ENCODE data around the gene CASP7.

Gene CASP7

DNA sequence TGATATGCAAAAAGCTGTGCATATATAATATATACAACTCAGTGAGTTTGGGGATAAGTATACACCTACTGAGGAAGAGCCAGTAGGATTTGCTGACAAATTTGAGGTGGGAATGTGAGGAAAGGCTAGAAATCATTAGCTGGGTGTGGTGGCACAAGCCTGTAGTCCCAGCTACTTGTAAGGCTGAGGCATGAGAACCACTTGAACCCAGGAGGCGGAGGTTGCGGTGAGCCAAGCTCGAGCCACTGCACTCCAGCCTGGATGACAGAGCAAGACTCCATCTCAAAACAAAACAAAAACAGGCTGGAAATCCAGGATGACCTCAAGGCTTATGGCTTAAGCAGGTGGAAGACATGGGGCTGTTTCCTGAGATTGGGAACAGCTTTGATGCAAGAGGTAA is 61.1 kb downstream of the CASP7 start:
- H3K27me3 ChIP-seq (ENCODE audit: low read length): no peaks in the 10 kb centered on the region
- no peaks in the 10 kb centered on the region for H3K36me3 ChIP-seq (ENCODE audit: low read length)
- H3K9me2 ChIP-seq (replicated peaks; ENCODE audit: insufficient read depth, low read length): no peaks in the 10 kb centered on the region
- no peak overlapping the region for H2AFZ ChIP-seq (ENCODE audit: low read depth, low read length, severe bottlenecking)
- no peaks in the 10 kb centered on the region for H3K79me2 ChIP-seq (ENCODE audit: insufficient read depth, low read length)
- no peaks in the 10 kb centered on the region for H4K20me1 ChIP-seq (ENCODE audit: low read depth, low read length)
- no peak overlapping the region for H3K27ac ChIP-seq (ENCODE audit: low read depth, low read length)
- H3K4me3 ChIP-seq (ENCODE audit: insufficient read depth, low read length, poor library complexity, severe bottlenecking): no peak overlapping the region
- no peaks in the 10 kb centered on the region for H3F3A ChIP-seq (ENCODE audit: insufficient read depth)
- no peak overlapping the region for H3K4me2 ChIP-seq (ENCODE audit: low read depth, low read length, poor library complexity, severe bottlenecking)
- H3K9ac ChIP-seq (ENCODE audit: low read length): no peak overlapping the region
- no peaks in the 10 kb centered on the region for H3K9me3 ChIP-seq (ENCODE audit: insufficient read depth, low read length)
- TF ChIP-seq, protein P1, sequence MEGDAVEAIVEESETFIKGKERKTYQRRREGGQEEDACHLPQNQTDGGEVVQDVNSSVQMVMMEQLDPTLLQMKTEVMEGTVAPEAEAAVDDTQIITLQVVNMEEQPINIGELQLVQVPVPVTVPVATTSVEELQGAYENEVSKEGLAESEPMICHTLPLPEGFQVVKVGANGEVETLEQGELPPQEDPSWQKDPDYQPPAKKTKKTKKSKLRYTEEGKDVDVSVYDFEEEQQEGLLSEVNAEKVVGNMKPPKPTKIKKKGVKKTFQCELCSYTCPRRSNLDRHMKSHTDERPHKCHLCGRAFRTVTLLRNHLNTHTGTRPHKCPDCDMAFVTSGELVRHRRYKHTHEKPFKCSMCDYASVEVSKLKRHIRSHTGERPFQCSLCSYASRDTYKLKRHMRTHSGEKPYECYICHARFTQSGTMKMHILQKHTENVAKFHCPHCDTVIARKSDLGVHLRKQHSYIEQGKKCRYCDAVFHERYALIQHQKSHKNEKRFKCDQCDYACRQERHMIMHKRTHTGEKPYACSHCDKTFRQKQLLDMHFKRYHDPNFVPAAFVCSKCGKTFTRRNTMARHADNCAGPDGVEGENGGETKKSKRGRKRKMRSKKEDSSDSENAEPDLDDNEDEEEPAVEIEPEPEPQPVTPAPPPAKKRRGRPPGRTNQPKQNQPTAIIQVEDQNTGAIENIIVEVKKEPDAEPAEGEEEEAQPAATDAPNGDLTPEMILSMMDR (IDR thresholded peaks at IDR 0.05; ENCODE audit: insufficient read depth, low read length, poor library complexity, severe bottlenecking): no peak
- no peak for TF ChIP-seq EZH2phosphoT487 (conservative IDR thresholded peaks at IDR 0.05; ENCODE audit: low read length)

DNA sequence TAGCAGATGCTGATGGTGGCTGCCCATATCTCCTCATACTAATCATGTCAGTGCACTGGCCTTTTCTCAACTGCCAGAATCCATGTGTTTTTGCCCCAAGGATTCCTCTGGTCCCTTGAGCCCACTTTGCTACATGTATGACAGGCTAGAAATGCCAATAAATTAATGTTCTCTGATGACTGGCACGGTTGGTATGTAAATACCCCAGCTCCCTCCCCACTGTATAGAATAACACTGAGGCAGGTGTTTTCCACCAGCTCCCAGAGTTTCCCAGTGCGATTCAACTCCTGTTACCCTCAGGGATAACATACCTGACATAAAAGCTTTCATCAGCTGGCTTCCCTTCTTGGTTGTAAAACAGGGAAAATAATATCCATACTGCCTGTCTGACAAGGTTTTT is 62.8 kb downstream of the CASP7 start:
- H3K36me3 ChIP-seq (ENCODE audit: low read length): no peaks in the 10 kb centered on the region
- no peaks in the 10 kb centered on the region for H3F3A ChIP-seq (ENCODE audit: insufficient read depth)
- no peaks in the 10 kb centered on the region for H3K27me3 ChIP-seq (ENCODE audit: low read length)
- no peaks in the 10 kb centered on the region for H4K20me1 ChIP-seq (ENCODE audit: low read depth, low read length)
- no peak for TF ChIP-seq EZH2phosphoT487 (conservative IDR thresholded peaks at IDR 0.05; ENCODE audit: low read length)
- TF ChIP-seq, protein P1 (IDR thresholded peaks at IDR 0.05; ENCODE audit: insufficient read depth, low read length, poor library complexity, severe bottlenecking): no peak
- H3K9me2 ChIP-seq (replicated peaks; ENCODE audit: insufficient read depth, low read length): no peaks in the 10 kb centered on the region
- H3K9ac ChIP-seq (ENCODE audit: low read length): no peak overlapping the region
- H3K4me3 ChIP-seq (ENCODE audit: insufficient read depth, low read length, poor library complexity, severe bottlenecking): no peak overlapping the region
- H2AFZ ChIP-seq (ENCODE audit: low read depth, low read length, severe bottlenecking): no peak overlapping the region
- H3K27ac ChIP-seq (ENCODE audit: low read depth, low read length): no peak overlapping the region
- no peaks in the 10 kb centered on the region for H3K79me2 ChIP-seq (ENCODE audit: insufficient read depth, low read length)
- H3K9me3 ChIP-seq (ENCODE audit: insufficient read depth, low read length): no peaks in the 10 kb centered on the region
- no peak overlapping the region for H3K4me2 ChIP-seq (ENCODE audit: low read depth, low read length, poor library complexity, severe bottlenecking)

DNA sequence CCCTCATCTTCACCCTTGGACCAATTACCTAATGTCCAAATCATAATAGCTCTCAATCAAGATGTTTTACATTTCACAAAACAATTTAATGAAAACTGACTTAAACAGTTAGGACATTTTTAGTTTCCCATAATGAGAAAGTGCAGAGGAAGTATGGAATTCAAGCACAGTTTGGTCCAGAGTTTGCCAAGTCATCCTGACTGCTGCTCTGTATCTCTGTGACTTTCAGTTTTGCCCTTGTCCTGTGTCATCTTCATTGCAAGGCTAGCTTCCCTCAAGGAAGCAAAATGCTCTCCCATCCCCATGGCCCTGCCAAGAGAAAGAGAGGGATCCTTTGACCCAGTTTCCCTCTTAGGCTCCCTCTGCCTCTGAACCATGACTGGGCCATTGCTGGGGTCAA is 63.9 kb downstream of the CASP7 start:
- no peak overlapping the region for H3K4me3 ChIP-seq (ENCODE audit: insufficient read depth, low read length, poor library complexity, severe bottlenecking)
- H3K79me2 ChIP-seq (ENCODE audit: insufficient read depth, low read length): no peaks in the 10 kb centered on the region
- no peak overlapping the region for H3K27ac ChIP-seq (ENCODE audit: low read depth, low read length)
- H4K20me1 ChIP-seq (ENCODE audit: low read depth, low read length): no peaks in the 10 kb centered on the region
- no peaks in the 10 kb centered on the region for H3K36me3 ChIP-seq (ENCODE audit: low read length)
- H3K27me3 ChIP-seq (ENCODE audit: low read length): no peaks in the 10 kb centered on the region
- H3K9me2 ChIP-seq (replicated peaks; ENCODE audit: insufficient read depth, low read length): no peaks in the 10 kb centered on the region
- no peaks in the 10 kb centered on the region for H3F3A ChIP-seq (ENCODE audit: insufficient read depth)
- no peak overlapping the region for H3K4me2 ChIP-seq (ENCODE audit: low read depth, low read length, poor library complexity, severe bottlenecking)
- H3K9ac ChIP-seq (ENCODE audit: low read length): no peak overlapping the region
- TF ChIP-seq EZH2phosphoT487 (conservative IDR thresholded peaks at IDR 0.05; ENCODE audit: low read length): no peak
- TF ChIP-seq, protein P1 (IDR thresholded peaks at IDR 0.05; ENCODE audit: insufficient read depth, low read length, poor library complexity, severe bottlenecking): no peak
- H3K9me3 ChIP-seq (ENCODE audit: insufficient read depth, low read length): no peaks in the 10 kb centered on the region
- no peak overlapping the region for H2AFZ ChIP-seq (ENCODE audit: low read depth, low read length, severe bottlenecking)

All from SU-DHL-6 (cell line).